ENCODE measurements around the gene SPIB.
"Not testable (repeated sequence)": the region's sequence is repeated elsewhere in the genome, so short reads cannot be mapped to it uniquely, and the experiment has no call there.

SPIB gene

DNA sequence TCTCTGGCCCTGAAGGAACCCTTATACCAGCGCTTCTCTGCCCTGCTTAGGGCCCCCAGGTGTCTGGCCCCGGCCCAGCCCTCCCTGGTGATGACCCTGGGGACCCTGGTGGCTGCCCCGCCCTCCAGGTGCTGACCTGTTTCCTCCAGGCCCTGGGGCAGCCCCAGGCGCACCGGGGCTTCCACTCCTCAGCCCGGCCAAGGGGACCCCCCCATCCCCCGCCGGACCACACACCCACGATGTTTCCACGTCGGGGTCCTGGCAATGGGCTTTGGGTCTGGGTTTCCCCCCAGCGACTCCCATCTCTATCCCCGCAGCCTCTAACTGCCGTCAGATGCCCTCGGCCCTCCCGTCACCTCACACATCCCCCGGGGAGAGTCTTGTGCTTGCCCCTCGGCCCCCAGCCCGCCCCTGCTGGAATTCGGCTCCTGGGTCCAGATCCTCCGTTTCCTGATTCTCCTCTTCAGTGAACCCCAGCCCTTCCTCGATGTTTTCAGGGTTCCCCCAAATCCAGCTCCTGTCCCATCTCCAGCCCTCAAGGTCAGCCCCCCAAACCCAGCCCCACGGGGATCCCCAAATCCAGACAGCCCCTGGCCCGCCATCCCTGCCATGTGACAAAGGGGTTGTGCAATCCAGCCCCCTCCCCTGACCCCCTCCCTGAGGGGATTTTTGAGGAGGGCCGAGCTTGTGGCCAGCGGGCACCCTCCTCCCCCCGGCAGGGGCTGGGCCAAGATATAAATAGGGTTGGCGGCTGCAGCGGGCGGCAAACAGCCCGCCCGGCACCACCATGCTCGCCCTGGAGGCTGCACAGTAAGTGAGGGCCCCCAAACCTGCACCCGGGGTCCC lies at the start of gene SPIB:
TSS of gene SPIB (plus strand) at position 763 of the 846 bp plus-strand sequence. CDS start at position 788, 25 bp downstream.
- no peak for DNase-seq

DNA sequence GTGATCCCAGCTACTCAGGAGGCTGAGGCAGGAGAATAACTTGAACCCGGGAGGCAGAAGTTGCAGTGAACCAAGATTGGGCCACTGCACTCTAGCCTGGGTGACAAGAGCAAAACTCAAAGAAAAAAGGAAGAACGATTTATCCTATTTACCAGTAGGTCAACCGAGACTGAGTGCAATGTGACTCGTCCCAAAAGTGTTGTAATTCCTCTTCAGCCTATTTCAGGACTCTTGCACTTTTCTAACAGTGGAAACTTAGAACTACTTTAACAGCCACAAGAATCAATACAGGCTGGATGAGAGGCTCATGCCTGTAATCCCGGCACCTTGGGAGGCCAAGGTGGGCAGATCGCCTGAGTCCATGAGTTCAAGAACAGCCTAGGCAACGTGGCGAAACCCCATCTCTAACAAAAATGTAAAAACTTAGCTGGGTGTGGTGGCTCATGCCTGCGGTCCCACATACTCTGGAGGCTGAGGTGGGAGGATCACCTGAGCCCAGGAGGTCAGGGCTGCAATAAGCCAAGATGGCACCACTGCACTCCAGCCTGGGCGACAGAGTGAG lies 46.7 kb upstream of the SPIB start:
- DNase-seq: no peak

DNA sequence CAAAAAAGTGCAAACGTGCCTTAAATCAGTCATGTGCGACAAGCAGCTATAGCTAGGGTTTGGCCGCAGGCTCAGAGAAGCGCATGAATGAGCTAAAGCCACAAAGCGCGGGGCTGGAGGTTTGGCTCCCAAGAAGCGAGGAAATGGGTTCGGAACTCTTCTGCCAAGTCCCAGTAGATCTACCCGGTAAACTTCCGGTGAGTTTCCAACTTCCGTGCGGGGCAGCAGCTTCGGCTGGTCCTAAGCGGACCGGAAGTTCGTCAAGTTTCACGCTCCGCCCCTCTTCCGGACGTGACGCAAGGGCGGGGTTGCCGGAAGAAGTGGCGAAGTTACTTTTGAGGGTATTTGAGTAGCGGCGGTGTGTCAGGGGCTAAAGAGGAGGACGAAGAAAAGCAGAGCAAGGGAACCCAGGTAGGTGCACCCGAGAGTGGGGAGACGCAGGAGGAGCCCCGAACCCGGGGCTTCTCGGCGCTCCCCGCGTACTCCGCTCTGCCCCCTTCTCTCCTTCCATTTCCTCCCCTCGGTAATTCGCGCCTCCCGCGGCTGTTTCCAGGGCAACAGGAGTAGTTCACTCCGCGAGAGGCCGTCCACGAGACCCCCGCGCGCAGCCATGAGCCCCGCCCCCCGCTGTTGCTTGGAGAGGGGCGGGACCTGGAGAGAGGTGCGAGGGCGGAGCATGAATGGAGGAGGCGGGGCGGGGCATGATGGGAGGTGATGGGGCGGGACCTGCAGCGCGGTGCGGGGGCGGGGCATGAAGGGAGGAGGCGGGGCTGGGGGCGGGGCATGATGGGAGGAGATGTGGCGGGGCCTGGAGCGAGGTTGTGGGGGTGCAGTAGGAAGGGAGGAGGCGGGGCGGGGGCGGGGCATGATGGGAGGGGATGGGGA lies 42.3 kb upstream of the SPIB start, which contains the start of gene NR1H2:
TSS of gene NR1H2 (plus strand) at position 292 of the 885 bp plus-strand sequence. CDS start 1,149 bp downstream, outside the sequence.
- peak; percentile 59 for DNase-seq

DNA sequence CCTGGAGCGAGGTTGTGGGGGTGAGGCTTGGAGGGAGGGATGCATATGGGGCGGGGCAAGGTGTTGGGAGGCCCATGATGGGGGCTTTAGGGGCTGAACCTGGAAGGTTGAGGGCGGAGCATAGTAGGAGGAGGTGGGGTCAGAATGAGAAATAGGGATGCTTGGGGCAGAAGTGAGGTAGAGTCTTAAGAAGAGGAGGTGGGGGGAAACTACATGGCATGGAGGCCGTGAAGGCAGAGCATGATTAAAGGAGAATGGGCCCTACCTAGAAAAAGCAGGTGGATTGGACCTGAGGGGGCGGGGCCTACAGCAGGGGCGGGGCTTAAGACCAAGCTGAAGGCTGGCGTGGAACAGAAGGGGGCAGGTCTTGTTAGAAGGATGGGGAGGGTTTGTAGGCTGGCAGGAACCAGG lies 41.7 kb upstream of the SPIB start:
- no peak for DNase-seq

DNA sequence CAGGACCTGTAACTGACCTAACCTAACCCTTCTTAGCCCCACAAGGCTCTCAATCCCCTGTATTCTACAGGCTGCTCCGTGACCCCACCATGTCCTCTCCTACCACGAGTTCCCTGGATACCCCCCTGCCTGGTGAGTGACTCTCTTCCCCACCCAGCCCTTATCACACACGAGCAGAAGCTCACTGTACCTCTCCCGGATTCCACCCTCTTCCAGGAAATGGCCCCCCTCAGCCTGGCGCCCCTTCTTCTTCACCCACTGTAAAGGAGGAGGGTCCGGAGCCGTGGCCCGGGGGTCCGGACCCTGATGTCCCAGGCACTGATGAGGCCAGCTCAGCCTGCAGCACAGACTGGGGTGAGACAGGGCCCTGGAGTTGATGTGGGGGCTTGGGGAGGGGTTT lies 41.2 kb upstream of the SPIB start:
- DNase-seq: no peak

DNA sequence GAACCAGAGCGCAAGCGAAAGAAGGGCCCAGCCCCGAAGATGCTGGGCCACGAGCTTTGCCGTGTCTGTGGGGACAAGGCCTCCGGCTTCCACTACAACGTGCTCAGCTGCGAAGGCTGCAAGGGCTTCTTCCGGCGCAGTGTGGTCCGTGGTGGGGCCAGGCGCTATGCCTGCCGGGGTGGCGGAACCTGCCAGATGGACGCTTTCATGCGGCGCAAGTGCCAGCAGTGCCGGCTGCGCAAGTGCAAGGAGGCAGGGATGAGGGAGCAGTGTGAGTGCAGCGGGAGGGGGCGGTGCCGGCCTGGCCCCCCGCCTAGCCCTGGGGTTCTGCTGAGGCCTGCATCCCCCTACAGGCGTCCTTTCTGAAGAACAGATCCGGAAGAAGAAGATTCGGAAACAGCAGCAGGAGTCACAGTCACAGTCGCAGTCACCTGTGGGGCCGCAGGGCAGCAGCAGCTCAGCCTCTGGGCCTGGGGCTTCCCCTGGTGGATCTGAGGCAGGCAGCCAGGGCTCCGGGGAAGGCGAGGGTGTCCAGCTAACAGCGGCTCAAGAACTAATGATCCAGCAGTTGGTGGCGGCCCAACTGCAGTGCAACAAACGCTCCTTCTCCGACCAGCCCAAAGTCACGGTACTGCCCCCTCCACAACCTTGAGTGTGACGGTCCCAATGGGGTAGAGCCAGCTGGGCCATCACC lies 40.4 kb upstream of the SPIB start:
- no peak for DNase-seq

DNA sequence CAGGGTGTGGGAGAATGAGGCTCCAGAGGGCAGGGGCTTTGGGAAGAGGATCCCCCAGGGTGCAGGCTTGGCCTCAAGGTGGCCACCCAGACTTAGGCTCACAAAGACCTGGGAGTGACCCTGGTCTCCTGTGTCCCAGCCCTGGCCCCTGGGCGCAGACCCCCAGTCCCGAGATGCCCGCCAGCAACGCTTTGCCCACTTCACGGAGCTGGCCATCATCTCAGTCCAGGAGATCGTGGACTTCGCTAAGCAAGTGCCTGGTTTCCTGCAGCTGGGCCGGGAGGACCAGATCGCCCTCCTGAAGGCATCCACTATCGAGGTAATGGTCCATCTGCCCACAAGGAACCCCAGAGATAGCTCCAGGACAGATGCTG lies 39.9 kb upstream of the SPIB start:
- DNase-seq: no peak

DNA sequence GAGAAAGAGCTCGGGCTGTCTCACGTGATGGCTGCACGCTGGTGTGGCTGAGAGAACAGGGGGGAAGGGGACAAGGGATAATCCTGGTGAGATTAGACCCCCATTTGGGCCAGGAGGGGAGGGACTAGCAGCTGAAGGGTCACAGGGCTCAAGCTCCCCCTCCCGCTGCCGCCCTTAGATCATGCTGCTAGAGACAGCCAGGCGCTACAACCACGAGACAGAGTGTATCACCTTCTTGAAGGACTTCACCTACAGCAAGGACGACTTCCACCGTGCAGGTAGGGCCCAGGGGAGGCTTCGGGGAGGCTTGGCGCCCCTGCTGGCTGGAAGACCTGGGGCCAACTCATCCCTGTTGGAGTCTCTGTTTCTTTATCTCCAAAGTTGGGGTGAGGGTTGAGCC lies 39.1 kb upstream of the SPIB start:
- no peak for DNase-seq

DNA sequence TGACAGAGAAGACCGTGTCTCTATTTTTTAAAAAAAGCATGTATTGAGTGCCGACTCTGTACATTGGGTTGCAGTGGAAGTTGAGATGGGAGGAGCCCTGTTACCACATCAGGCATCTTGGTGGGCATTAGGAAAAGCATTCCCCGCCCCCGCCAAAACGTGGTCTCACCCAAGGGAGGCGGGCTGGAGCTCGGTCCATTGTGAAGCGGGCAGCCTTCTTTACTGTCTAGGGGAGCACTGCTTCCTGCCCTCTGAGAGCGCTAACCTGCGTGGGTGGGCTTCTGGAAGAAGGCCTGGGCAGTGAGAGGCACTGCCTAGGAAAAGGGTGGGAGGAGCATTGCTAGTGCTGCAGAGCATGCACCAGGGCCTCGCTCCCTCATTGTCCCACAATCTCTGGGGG lies 38.6 kb upstream of the SPIB start:
- no peak for DNase-seq

DNA sequence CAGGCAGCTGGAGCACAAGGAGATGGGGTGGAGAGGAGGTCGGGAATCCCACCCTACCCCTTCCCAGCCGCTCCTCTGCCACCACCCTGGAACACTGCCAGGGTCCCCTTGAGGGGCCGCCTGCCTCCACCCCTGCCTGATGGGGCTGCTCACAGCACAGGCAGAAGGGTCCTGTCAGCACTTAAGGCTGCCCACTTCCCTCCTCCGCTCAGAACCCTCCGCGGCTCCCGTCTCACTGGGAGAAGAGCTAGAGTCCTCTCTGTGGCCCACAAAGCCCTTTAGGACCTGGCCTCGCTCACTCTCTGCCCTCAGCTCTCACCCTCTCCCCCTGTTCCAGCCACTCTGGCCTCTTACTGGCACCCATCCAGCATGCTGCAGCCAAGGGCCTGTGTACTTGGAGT lies 38.0 kb upstream of the SPIB start:
- no peak for DNase-seq

DNA sequence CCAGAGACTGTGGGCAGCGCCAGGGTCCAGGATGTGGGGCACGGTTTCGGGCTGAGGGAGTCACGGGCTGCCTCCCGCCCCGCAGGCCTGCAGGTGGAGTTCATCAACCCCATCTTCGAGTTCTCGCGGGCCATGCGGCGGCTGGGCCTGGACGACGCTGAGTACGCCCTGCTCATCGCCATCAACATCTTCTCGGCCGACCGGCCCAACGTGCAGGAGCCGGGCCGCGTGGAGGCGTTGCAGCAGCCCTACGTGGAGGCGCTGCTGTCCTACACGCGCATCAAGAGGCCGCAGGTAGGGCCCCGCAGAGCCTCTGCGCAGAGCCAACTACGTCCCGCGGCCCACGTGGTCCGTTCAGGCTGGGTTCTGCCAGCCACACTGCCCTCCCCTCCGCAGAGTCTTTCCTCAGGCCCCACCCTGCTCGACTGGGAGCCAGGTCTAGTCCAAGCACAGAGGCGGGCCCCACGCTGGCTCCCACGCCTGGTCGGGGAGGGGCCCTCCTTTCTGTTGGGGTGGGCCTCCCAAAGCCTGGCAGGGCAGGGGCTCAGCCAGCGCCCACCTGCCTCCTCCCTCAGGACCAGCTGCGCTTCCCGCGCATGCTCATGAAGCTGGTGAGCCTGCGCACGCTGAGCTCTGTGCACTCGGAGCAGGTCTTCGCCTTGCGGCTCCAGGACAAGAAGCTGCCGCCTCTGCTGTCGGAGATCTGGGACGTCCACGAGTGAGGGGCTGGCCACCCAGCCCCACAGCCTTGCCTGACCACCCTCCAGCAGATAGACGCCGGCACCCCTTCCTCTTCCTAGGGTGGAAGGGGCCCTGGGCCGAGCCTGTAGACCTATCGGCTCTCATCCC lies 36.6 kb upstream of the SPIB start:
- DNase-seq: no peak

DNA sequence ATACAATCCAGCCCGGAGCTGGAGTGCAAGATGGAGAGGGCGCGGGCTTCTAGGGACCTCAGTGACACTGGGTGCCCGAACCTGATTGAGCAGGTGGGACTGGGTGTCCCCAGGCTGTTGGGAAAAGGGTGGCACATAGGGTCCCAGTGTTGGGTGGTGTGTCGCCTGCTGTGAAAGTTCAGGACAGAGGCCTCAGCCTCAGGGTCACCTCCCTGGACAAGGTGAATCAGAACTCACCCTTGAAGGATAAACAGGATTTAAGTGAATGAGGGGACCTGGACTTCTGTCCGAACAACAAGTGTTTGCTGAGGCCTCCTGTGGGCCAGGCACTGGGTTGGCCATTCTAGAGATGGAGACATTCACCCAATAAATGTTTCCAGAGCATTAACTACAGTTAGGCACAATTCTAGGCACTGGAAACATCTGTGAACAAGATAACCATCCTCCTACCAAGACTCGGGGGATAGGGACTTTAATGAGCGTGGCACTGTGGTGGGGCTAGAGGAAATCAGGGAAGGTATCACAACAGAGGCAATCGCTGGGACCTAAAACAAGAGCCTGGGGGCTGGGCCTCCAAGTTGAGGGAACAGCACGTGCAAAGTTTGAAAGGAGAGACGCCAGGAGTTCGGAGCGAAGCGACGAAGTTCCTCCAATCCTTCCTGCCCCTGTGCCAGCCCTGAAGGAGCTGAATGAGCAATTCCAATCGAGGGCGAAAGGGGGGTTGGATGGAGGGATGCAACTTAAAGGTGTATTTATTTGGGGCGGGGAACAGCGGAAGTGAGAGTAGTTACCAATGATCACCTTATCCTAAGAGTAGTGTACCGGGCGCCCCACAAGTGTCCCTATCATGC lies 35.5 kb upstream of the SPIB start:
- DNase-seq: no peak

DNA sequence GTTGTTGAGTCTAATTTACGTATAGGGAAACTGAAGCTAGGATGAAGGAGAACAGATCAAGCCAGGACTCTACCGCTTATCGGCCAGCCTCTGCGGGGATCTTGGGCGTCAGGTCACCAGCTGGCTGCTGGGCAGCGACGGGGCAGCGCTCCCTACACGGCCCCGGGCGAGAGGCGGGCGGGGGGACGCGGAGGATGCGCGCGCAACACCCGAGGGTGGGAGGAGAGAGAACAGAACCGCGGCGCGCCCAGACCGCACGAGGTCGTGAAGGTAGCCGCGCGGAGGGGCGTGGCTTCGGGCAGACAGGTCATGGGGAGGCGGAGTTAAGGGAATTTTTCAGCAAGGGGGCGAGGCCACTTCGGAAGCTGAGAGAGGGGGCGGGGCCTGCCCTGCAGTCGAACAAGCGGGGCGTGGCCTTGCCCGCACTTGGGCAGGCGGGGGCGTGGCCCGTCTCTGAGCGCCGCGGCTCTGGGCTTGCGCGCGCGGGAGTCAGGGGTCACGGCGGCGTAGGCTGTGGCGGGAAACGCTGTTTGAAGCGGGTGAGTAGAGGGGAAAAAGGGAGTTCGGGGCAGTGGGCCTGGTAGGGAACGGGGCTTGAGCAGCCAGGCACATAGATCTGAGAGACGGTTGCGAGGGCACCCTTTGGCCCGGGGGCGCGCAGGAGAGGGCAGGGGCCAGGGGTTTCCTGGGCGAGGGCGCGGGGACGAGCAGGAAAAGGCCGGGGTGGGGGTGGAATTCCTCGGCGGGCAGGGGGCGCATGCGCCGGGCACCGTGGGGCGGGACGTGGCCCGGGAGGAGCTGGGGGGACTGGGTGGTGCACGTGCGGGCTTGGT lies 34.7 kb upstream of the SPIB start, which contains the start of gene POLD1:
TSS of gene POLD1 (plus strand) at position 496 of the 833 bp plus-strand sequence. CDS start 14,505 bp downstream, outside the sequence.
- peak; percentile 94 for DNase-seq

DNA sequence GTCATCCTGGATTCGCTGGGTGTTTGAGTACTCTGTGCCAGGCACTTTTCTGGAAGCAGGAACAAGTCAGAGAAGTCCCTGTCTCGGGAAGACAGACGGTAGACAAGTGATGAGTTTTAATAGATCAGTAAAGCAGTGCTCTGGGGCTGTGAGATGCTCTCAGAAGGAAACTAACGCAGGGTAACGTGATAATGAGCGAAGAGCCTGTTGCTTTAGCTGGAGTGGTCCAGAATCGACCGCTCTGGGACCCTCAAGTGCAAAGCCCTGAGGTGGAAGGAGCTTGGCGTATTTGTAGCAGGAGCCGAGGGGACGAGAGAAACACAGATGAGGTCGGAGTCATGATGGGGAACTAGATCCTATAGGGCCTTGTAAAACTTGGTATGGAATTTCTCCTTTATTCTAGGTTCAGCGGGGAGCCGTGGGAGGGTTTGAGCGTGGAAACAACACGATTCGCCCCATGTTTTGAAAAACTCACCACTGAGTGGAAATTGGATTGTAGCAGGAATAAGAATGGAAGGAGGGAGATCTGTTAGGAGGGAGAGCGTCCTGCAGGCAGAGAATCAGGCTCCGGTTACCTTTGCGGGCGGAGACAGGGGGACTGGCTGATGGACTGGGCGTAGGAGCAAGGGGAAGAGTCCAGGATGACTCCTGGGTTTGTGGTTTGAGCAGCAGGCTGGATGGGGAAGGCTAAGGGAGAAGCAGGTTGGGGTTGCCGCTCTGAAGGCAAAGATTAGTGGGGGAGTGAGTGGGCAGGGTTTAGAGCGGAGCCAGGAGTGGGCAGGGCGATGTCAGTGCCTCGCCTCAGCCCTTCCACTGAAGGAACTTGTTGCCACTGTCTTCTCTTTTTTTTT lies 33.8 kb upstream of the SPIB start:
- no peak for DNase-seq

DNA sequence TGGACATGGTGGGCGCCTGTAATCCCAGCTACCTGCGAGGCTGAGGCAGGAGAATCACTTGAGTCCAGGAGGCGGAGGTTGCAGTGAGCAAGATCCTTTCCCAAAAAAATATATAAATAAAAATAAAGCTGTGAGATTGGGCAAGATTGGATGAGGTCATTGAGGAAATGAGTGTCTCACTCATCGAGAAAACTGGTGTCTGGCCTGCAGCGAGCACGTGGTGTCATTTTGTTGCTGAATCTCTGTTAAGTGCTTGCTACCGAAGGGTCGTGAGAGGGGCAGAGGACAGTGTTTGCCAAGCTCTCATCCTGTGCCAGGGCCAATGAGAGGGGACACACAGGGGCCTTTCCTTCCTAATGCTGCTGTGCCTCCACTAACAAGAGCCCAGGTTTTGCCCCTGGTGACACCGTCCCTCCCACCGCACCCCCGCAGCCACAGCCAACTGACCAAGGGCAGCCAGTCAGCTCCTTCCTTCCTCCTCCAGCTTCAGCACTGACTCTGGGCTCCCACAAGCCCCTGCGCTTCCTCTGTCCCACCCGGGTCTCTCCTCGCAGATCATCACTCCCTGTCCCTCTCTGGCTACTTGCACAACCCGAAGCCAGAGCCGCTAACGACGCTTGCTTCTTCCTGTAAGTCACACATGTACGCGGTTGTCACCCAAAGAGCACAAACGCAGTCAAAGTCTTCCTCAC lies 31.4 kb upstream of the SPIB start:
- peak; percentile 7 for DNase-seq

DNA sequence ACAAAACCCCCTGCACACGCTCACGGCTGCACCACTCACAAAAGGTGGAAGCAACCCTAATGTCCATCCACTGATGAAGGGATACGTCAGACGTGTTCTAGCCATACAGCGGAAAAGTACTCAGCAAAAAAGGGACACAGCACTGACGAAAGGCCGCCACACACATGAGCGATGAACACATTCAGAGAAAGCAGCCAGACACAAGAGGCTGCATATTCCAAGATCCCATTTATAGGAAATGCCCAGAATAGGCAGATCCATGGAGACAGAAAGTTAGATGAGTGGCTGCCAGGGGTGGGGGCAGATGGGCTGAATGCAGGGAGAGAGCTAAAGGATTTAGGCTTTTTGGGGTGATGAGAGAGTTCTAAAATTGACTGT lies 30.9 kb upstream of the SPIB start:
- no peak for DNase-seq

DNA sequence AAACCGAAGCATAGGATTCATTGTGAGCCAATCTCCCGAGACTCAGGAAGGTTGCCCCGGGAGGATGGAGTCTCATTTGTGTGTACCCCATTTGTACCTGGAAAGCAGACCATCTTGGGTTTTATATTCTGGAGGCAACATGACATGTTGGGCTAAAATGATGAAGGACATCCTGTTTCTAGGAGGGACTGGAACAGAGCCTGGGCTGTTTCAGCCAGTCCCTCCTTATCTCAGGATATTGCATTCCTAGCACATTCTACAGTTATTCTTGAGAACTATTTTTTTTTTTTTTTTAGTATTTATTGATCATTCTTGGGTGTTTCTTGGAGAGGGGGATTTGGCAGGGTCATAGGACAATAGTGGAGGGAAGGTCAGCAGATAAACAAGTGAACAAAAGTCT lies 28.4 kb upstream of the SPIB start:
- DNase-seq: not testable (repeated sequence)

DNA sequence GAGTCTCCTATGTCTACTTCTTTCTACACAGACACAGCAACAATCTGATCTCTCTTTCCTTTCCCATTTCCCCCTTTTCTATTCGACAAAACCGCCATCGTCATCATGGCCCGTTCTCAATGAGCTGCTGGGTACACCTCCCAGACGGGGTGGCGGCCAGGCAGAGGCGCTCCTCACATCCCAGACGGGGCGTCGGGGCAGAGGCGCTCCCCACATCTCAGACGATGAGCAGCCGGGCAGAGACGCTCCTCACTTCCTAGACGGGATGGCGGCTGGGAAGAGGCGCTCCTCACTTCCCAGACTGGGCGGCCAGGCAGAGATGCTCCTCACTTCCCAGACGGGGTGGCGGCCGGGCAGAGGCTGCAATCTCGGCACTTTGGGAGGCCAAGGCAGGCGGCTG lies 27.8 kb upstream of the SPIB start:
- not testable (repeated sequence) for DNase-seq
